OCI-LY7 (cell line): Measurements from ENCODE around the gene BPIFB4.

Experiments
- EZH2phosphoT487 ChIP-seq: fragments of 200-600 bp; sonication (generic); IDR thresholded peaks from 2 replicates; pipeline ENCODE4 v1.6.1; 2018; ENCODE audit warnings: low read depth, borderline replicate concordance, mild to moderate bottlenecking, mixed run types, antibody characterized with exemption, low read length, moderate library complexity, mixed read lengths
- TF ChIP-seq, protein P1 (sequence below): fragments of 200-600 bp; sonication (generic); conservative IDR thresholded peaks from 2 replicates; pipeline ENCODE4 v1.5.1; 2014; ENCODE audit warnings: mild to moderate bottlenecking, antibody characterized with exemption, low read length, moderate library complexity, mixed read lengths

DNA sequence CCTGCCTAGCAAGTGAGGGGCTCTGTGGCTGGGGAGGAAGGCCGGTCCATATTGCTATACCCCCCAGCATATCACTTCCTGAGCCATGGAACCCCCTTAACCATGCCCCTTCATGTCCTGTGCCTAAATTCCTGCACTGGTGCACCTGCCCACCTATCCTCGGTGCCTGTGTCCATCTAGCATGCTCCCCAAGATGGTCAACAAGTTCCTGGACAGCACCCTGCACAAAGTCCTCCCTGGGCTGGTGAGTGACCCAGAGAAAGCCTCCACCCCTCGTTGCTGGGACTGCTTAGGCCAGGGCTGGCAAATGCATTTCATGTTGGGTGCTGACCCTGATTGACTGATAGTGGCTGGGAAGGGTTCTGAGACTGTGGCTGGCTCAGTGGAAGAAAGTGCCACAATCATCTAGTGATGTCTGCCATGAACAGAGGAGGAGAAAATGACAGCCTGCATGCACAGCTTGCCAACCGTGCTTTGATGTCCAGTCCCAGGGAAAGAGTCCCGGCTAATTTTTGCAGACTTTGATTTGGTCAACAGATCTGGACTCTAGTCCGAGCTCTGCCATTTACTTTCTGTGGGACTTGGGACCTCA, 44.4 kb upstream of the BPIFB4 start:
- TF ChIP-seq, protein P1, sequence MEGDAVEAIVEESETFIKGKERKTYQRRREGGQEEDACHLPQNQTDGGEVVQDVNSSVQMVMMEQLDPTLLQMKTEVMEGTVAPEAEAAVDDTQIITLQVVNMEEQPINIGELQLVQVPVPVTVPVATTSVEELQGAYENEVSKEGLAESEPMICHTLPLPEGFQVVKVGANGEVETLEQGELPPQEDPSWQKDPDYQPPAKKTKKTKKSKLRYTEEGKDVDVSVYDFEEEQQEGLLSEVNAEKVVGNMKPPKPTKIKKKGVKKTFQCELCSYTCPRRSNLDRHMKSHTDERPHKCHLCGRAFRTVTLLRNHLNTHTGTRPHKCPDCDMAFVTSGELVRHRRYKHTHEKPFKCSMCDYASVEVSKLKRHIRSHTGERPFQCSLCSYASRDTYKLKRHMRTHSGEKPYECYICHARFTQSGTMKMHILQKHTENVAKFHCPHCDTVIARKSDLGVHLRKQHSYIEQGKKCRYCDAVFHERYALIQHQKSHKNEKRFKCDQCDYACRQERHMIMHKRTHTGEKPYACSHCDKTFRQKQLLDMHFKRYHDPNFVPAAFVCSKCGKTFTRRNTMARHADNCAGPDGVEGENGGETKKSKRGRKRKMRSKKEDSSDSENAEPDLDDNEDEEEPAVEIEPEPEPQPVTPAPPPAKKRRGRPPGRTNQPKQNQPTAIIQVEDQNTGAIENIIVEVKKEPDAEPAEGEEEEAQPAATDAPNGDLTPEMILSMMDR, result no peak
- no peak for TF ChIP-seq EZH2phosphoT487
